Measurements from ENCODE around the gene GRK6. TPM values are rescaled to one million over a fixed set of nuclear protein-coding genes. Genes with fewer than 3 reads are reported as not detected.

Gene GRK6
- polyA plus RNA-seq, 3 donors, result 10.8 to 21.5 (median 16.2) TPM

- no peak overlapping the region for H3K27ac ChIP-seq (ENCODE audit: low read depth, low read length)
- WGBS, 3 donors, result 91 to 97% (median 92%) methylated on average over 25 to 29 of the region's 29 CpGs
Measured at GRCh38 chr5:177433658-177434217, 7.3 kb downstream of the GRK6 start.

- WGBS, 3 donors, result 87 to 89% (median 87%) methylated on average over 8 of the region's 8 CpGs
Measured at GRCh38 chr5:177434437-177434836, 8.0 kb downstream of the GRK6 start.

GRCh38 chr5:177434942-177435738 is 8.7 kb downstream of the GRK6 start:
- H3K27ac ChIP-seq (ENCODE audit: low read depth, low read length), result no peak overlapping the region
- 88 to 96% (median 92%) methylated on average over 20 of the region's 20 CpGs for WGBS, 3 donors

More at GRCh38 chr5:177434437-177434836, 8.0 kb downstream of the GRK6 start:
- no peak overlapping the region for H3K27ac ChIP-seq (ENCODE audit: low read depth, low read length)

DNA sequence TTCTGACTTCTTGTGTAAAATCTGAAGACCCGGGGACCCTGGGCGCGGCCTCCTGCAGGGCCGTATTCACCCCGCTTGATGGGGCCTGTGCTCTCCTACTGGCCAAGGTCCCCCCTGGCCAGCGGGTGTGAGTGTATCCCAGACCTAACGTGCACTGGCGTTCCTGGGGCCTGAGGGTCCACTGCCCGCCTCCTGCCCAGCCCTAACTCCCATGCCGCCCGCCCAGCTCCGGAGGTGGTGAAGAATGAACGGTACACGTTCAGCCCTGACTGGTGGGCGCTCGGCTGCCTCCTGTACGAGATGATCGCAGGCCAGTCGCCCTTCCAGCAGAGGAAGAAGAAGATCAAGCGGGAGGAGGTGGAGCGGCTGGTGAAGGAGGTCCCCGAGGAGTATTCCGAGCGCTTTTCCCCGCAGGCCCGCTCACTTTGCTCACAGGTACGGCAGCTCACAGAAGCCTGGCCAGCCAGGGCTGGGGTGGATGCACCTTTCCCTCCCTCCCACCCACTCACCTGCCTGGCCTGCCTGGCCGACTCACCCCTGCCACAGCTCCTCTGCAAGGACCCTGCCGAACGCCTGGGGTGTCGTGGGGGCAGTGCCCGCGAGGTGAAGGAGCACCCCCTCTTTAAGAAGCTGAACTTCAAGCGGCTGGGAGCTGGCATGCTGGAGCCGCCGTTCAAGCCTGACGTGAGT is 9.5 kb downstream of the GRK6 start:
- no peak overlapping the region for H3K27ac ChIP-seq (ENCODE audit: low read depth, low read length)
- 96 to 97% (median 97%) methylated on average over 36 to 37 of the region's 37 CpGs for WGBS, 3 donors

DNA sequence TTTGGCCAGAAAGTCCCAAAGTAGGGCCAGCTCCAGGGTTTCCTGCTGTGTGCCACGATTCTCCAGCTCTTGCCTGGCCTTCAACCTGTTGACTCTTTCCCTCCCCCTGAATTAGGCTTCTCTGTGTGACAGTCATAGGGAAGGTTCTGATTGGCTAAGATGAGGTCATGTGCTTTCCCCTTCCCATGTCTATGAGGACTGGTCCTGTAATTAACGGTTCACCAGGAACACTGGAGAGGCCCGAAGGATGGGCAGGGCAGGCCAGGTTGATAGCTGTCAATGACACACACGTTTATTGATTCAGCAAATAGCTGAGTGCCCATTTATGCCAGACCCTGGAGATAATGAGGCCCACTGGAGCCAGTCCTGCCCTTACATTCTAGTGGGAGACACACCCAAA is 11.1 kb downstream of the GRK6 start:
- H3K27ac ChIP-seq (ENCODE audit: low read depth, low read length), result no peak overlapping the region
- 61 to 79% (median 79%) methylated on average over 4 of the region's 4 CpGs for WGBS, 3 donors

- 92 to 94% (median 93%) methylated on average over 10 of the region's 10 CpGs for WGBS, 3 donors
Measured at GRCh38 chr5:177438468-177438867, 12.0 kb downstream of the GRK6 start.

DNA sequence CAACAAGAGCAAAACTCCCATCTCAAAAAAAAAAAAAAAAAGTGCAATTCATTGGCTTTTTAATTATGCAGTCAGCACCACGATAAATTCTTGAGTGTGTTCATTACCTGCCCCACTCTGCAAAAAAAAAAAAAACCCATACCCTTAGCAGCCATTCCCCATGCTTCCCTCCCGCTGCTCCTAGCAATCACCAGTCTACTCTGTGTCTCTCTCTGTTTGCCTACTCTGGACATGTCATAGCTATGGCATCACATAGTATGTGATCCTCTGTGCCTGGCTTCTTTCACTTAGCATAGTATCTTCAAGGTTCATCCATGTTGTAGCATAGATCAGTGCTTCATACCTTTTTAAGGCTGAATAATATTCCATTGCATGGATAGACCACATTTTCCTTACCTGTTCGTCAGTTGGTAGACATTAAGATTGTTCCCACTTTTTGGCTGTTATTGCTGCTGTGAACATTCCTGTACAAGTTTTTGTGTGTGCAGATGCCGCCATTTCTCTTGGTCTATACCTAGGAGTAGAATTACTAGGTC is 13.1 kb downstream of the GRK6 start:
- WGBS, 3 donors, result 95 to 97% (median 97%) methylated on average over 4 of the region's 4 CpGs
- H3K27ac ChIP-seq (ENCODE audit: low read depth, low read length), result no peak overlapping the region

More at GRCh38 chr5:177438468-177438867, 12.0 kb downstream of the GRK6 start:
- no peak overlapping the region for H3K27ac ChIP-seq (ENCODE audit: low read depth, low read length)

DNA sequence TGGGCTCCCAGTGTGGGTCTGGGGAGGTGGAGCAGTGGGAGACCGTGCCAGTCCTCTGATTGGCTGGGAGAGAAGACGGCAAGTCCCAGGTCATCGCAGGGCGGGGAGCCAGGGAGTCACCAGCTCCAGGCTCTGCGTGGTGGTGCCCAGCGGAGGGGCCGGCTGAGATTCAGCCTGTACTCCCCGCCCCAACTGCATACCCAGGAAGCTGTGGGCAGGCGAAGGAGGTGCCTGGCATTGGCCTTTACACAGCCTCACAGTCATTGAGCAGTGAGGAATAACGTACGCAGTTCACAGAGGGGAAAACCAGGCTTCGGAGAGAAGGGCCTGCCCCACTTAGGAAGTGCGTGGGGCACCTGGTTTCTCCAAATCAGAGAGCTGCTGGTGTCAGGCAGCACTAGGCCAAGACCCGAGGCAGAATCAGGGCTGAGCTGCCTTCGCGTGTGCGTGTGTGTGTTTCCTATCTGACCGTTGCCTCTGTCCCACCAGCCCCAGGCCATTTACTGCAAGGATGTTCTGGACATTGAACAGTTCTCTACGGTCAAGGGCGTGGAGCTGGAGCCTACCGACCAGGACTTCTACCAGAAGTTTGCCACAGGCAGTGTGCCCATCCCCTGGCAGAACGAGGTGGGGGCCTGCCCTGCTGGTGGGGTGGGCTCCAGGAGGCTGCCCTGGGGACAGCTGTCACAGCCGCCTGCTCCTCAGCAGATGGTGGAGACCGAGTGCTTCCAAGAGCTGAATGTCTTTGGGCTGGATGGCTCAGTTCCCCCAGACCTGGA is 13.9 kb downstream of the GRK6 start:
- no peak overlapping the region for H3K27ac ChIP-seq (ENCODE audit: low read depth, low read length)
- WGBS, 3 donors, result 87 to 89% (median 87%) methylated on average over 24 of the region's 24 CpGs

- no peak overlapping the region for H3K27ac ChIP-seq (ENCODE audit: low read depth, low read length)
- WGBS, 3 donors, result 88 to 91% (median 89%) methylated on average over 21 to 26 of the region's 26 CpGs
Measured at GRCh38 chr5:177440990-177441780, 14.7 kb downstream of the GRK6 start.

DNA sequence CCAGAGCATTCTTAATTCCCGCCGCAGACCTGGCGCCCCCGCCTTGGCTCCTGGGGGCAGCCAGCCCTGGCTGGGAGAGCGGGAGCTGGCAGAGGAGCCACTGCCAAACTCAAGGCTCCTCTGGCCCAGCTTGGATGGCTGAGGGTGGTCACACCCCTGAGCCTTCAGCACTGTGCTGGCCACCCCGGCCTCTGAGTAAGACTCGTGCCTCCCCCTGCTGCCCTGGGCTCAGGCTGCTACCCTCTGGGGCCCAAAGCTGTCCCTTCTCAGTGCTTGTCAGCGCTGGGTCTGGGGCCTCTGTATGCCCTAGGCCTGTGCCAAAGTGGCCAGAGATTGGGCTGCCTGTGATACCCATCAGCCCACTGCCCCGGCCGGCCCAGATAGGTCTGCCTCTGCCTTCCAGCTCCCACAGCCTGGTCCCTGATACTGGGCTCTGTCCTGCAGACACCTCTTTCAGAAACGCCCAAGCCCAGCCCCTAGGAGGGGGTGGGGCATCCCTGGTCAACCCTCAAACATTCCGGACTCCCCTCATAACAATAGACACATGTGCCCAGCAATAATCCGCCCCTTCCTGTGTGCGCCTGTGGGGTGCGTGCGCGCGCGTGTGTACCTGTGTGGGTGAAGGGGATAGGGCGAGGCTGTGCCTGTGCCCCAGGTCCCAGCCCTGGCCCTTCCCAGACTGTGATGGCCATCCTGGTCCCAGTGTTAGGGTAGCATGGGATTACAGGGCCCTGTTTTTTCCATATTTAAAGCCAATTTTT is 15.8 kb downstream of the GRK6 start:
- no peak overlapping the region for H3K27ac ChIP-seq (ENCODE audit: low read depth, low read length)
- WGBS, 3 donors, result 87 to 92% (median 91%) methylated on average over 20 of the region's 20 CpGs

DNA sequence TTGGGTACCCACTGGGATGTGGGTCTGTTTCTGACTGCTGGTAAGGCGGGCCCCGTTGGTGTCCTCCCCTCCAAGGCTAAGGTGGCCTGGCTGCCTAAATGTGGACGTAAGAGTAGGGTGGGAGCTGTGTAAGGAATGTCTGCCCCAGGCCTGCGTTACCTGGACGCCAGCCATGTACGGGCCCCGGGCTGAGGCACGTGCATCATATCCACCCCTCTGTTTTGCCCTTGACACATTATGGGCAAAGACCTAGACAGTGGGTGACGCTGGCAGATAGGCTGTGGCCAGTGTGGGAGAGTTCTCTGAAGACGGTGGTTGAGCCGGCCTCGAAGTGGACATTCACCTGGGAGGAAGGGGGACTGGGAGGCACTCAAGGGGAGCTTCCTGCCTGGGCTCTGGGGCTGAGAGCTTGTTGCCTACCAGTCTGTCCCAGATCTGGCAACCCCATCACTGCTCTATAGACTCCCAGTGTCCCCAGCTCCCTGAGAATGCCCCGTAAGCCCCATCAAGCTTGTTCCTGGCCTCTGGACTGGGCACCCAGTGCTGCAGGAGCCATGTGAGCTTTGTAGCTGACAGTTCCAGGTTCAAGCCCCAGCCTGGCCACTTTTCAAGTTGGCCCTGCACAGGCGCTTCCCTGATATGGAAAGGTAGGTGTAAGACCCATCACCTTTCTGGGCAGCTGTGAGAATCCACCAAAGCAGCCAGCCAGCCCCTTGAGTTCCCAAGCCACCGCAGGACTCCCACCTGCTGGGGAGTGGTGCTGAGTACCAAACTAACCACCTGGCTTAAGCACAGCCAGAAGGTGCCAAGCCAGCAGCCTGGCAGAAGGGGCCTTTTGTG is 16.9 kb downstream of the GRK6 start:
- 77 to 81% (median 80%) methylated on average over 13 to 15 of the region's 15 CpGs for WGBS, 3 donors
- no peak overlapping the region for H3K27ac ChIP-seq (ENCODE audit: low read depth, low read length)

DNA sequence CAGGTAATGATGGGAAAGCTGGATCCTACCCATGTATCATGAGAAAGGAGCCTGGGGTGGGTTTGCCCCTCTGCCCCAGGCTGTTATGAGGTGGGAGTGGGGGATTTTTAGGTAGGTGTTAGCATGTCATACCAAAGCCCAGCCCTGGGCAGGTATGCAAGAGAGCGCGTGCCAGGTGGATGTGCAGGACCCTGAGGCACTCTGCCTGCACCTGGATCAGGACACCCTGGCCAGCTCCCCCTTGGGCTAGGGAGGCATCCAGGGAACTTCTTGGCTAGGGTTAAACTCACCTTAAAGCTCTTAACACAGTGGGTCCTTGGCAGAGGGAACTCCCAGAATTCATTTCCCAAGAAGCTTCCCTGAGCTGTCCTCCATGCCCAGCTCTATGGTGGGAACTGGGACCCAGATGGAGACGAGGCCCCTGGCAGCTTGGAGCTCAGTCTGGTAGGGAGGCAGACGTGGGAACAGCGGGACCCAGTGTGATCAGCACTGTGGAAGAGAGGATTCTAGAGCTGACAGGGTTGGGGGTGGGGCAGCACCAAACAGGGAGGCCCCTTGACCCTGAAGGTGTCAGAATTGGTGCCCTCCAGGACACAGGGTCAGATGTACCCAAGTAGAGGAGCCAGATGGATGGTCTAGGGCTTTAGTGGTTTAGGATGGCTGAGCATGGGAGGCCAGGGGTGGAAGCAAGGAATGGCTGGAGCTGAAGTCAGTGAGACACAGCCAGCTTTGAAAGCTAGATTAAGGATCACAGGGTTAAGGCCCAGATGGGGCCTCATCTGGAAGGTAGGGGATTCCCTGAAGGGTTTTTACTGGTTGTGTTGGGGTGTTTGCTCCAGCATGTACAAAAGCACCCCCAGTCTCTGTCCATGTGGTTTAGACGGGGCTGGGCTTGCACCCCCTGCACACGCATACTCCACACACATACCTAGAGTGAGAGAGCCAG is 17.9 kb downstream of the GRK6 start:
- WGBS, 3 donors, result 67 to 70% (median 68%) methylated on average over 7 of the region's 7 CpGs
- H3K27ac ChIP-seq (ENCODE audit: low read depth, low read length), result no peak overlapping the region

GRCh38 chr5:177445052-177445916 is 18.8 kb downstream of the GRK6 start:
- no peak overlapping the region for H3K27ac ChIP-seq (ENCODE audit: low read depth, low read length)
- WGBS, 3 donors, result 50 to 52% (median 51%) methylated on average over 10 of the region's 10 CpGs

DNA sequence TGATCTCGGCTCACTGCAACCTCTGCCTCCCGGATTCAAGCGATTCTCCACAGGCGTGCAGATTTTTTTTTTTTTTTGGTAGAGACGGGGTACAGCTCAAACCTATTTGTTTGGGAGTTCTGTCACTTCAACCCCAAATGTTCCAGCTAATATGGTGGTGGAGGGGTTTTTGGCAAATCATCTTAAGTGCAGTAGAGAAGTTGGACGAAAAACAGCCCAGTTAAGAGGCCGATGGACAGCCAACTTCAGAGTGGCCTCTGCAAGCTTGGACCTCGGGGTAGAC is 19.4 kb downstream of the GRK6 start:
- no peak overlapping the region for H3K27ac ChIP-seq (ENCODE audit: low read depth, low read length)
- 7 to 9% (median 7%) methylated on average over 8 of the region's 8 CpGs for WGBS, 3 donors
